ENCODE measurements around the gene MSL3B.

The MSL3B gene

DNA sequence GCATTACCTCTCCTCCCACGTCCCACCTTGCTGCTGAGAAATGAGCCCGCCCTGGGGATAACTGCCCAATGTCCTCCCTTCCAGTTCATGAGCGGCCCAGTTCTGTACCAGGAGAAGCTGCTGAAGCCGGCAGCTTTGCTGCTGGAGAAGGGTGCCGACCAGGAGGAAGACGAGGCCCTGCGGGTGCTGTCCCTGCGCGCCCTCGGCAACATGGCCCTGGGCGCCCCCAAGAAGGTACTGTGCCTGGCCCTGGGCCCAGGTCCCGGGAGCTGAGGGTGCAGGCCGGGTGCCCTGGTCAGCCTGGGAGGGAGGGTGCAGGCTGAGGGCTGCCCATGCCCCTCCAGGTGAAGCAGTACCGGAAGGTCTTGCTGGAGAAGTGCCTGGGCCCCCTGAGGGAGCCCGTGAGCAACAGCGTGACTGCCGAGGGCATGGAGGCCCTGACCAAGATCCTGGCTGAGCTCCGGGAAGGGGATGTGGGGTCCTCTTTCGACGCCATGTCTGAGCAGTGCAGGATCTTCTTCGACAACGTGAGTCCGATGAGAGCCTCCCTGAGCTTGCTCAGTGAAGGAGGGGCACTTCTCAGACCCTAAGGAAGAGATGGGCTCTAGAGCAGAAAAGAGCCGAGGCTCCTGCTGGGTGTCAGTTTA, 39.5 kb downstream of the MSL3B start:
- TF ChIP-seq POLR2AphosphoS5 (IDR thresholded peaks at IDR 0.05; ENCODE audit: low read depth, low read length) (no peak), SIN3A (IDR thresholded peaks at IDR 0.05; ENCODE audit: borderline replicate concordance, insufficient read depth, low read depth, low read length) (no peak), TCF7L2 (IDR thresholded peaks at IDR 0.05; ENCODE audit: low read depth, low read length) (no peak)
- TF ChIP-seq, protein P1, sequence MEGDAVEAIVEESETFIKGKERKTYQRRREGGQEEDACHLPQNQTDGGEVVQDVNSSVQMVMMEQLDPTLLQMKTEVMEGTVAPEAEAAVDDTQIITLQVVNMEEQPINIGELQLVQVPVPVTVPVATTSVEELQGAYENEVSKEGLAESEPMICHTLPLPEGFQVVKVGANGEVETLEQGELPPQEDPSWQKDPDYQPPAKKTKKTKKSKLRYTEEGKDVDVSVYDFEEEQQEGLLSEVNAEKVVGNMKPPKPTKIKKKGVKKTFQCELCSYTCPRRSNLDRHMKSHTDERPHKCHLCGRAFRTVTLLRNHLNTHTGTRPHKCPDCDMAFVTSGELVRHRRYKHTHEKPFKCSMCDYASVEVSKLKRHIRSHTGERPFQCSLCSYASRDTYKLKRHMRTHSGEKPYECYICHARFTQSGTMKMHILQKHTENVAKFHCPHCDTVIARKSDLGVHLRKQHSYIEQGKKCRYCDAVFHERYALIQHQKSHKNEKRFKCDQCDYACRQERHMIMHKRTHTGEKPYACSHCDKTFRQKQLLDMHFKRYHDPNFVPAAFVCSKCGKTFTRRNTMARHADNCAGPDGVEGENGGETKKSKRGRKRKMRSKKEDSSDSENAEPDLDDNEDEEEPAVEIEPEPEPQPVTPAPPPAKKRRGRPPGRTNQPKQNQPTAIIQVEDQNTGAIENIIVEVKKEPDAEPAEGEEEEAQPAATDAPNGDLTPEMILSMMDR (IDR thresholded peaks at IDR 0.05): no peak
- TF ChIP-seq, protein P2, sequence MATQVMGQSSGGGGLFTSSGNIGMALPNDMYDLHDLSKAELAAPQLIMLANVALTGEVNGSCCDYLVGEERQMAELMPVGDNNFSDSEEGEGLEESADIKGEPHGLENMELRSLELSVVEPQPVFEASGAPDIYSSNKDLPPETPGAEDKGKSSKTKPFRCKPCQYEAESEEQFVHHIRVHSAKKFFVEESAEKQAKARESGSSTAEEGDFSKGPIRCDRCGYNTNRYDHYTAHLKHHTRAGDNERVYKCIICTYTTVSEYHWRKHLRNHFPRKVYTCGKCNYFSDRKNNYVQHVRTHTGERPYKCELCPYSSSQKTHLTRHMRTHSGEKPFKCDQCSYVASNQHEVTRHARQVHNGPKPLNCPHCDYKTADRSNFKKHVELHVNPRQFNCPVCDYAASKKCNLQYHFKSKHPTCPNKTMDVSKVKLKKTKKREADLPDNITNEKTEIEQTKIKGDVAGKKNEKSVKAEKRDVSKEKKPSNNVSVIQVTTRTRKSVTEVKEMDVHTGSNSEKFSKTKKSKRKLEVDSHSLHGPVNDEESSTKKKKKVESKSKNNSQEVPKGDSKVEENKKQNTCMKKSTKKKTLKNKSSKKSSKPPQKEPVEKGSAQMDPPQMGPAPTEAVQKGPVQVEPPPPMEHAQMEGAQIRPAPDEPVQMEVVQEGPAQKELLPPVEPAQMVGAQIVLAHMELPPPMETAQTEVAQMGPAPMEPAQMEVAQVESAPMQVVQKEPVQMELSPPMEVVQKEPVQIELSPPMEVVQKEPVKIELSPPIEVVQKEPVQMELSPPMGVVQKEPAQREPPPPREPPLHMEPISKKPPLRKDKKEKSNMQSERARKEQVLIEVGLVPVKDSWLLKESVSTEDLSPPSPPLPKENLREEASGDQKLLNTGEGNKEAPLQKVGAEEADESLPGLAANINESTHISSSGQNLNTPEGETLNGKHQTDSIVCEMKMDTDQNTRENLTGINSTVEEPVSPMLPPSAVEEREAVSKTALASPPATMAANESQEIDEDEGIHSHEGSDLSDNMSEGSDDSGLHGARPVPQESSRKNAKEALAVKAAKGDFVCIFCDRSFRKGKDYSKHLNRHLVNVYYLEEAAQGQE (IDR thresholded peaks at IDR 0.05; ENCODE audit: insufficient read depth in 1 of 2, low read depth in 2 of 2, low read length in 1 of 2): no peak
- DNase-seq (ENCODE audit: low read depth, low spot score) (no peak), ATAC-seq (no peak)
- no peak overlapping the region for H3K27ac ChIP-seq (ENCODE audit: low read length)
- peaks cover 16% of the 10 kb centered on the region for H3K4me1 ChIP-seq (ENCODE audit: control insufficient read depth, insufficient read depth, low read length)
- H3K27me3 ChIP-seq (ENCODE audit: control insufficient read depth, insufficient read depth, low read length): no peaks in the 10 kb centered on the region
- in situ Hi-C loops (cut with HindIII; ENCODE audit: low pct_unique_long_range_greater_than_20kb, low sequenced_read_pairs): no loop called here
- H3K4me3 ChIP-seq (ENCODE audit: low read depth in 2 of 2, low read length in 2 of 2): no peak overlapping the region
- ChIA-PET POLR2A (no interaction called here), CTCF (no interaction called here)
- BruUV-seq (replicated peaks): no TSS peak
- H3K36me3 ChIP-seq (ENCODE audit: control insufficient read depth, insufficient read depth, low read length): no peaks in the 10 kb centered on the region
- intact Hi-C loops (cut with micrococcal nuclease; ENCODE audit: unreplicated experiment): no loop called here
- H3K9me3 ChIP-seq (ENCODE audit: control insufficient read depth, insufficient read depth, low read depth, low read length): no peaks in the 10 kb centered on the region

DNA sequence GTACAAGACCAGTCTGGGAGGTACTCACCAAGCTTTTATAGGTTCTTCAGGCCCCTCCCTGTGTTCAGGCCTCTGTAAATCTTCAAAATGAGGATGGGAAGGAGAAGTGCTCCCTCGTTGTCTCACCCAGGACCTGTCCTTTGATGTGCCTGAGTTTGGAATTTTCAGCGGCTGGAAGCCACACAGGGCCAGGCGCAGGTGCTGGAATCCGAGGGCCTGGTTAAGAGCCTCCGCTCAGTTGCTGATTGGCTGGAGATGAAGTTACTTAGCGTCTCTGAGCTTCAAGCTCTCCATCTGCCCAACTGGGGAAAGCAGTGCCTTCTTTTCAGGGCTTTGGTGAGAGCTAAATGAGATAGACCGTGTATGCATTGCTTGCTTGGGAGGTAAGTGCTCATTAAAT, 43.8 kb downstream of the MSL3B start:
- intact Hi-C loops (cut with micrococcal nuclease; ENCODE audit: unreplicated experiment): no loop called here
- Histone ChIP-seq H3K9me3 (ENCODE audit: control insufficient read depth, insufficient read depth, low read depth, low read length) (no peaks in the 10 kb centered on the region), H3K36me3 (ENCODE audit: control insufficient read depth, insufficient read depth, low read length) (no peaks in the 10 kb centered on the region), H3K4me3 (ENCODE audit: low read depth in 2 of 2, low read length in 2 of 2) (no peak overlapping the region), H3K27ac (ENCODE audit: low read length) (no peak overlapping the region), H3K27me3 (ENCODE audit: control insufficient read depth, insufficient read depth, low read length) (no peaks in the 10 kb centered on the region), H3K4me1 (ENCODE audit: control insufficient read depth, insufficient read depth, low read length) (no peaks in the 10 kb centered on the region)
- POLR2A ChIA-PET: no interaction called here
- ATAC-seq (no peak), DNase-seq (ENCODE audit: low read depth, low spot score) (no peak)
- TF ChIP-seq POLR2AphosphoS5 (IDR thresholded peaks at IDR 0.05; ENCODE audit: low read depth, low read length) (no peak), TCF7L2 (IDR thresholded peaks at IDR 0.05; ENCODE audit: low read depth, low read length) (no peak), SIN3A (IDR thresholded peaks at IDR 0.05; ENCODE audit: borderline replicate concordance, insufficient read depth, low read depth, low read length) (no peak)
- TF ChIP-seq, protein P2 (IDR thresholded peaks at IDR 0.05; ENCODE audit: insufficient read depth in 1 of 2, low read depth in 2 of 2, low read length in 1 of 2): no peak
- TF ChIP-seq, protein P1 (IDR thresholded peaks at IDR 0.05): no peak
- no TSS peak for BruUV-seq (replicated peaks)
- in situ Hi-C loops (cut with HindIII; ENCODE audit: low pct_unique_long_range_greater_than_20kb, low sequenced_read_pairs): no loop called here
- CTCF ChIA-PET: no interaction called here
